ENCODE measurements around the gene CFAP99. TPM values are rescaled to one million over a fixed set of nuclear protein-coding genes. Genes with fewer than 3 reads are reported as not detected.

CFAP99 gene
- polyA plus RNA-seq, 1 experiment, result not detected

GRCh38 chr4:2510351-2511259, 91.8 kb downstream of the CFAP99 start:
- no peak for DNase-seq (ENCODE audit: low read depth)
- ChIA-PET CTCF (no interaction called here), POLR2A (no interaction called here)
- Histone ChIP-seq H3K36me3 (ENCODE audit: control insufficient read depth, insufficient read depth, low read length) (peaks cover 39% of the 10 kb centered on the region), H3K4me3 (ENCODE audit: low read depth, low read length) (no peak overlapping the region), H3K27me3 (ENCODE audit: control insufficient read depth, insufficient read depth, low read length) (no peaks in the 10 kb centered on the region)
- TF ChIP-seq CTCF (IDR thresholded peaks at IDR 0.05; ENCODE audit: insufficient read depth, low read depth, low read length), result no peak

- POLR2A ChIA-PET, result no interaction called here
- peaks cover 41% of the 10 kb centered on the region for H3K36me3 ChIP-seq (ENCODE audit: control insufficient read depth, insufficient read depth, low read length)
- no peaks in the 10 kb centered on the region for H3K27me3 ChIP-seq (ENCODE audit: control insufficient read depth, insufficient read depth, low read length)
- H3K4me3 ChIP-seq (ENCODE audit: low read depth, low read length), result no peak overlapping the region
- DNase-seq (ENCODE audit: low read depth), result no peak
- CTCF ChIA-PET, result no interaction called here
- no peak for TF ChIP-seq CTCF (IDR thresholded peaks at IDR 0.05; ENCODE audit: insufficient read depth, low read depth, low read length)
Measured at GRCh38 chr4:2511645-2512131, 92.9 kb downstream of the CFAP99 start.

Other genes with a start within 250 kb of the CFAP99 start
- 1.9 and 4.0 TPM in 2 replicates for gene HAUS3, start 176.8 kb upstream of the CFAP99 start, polyA plus RNA-seq (2011; rRNA removed)
- gene POLN, start 176.8 kb upstream of the CFAP99 start, polyA plus RNA-seq (2011; rRNA removed), result 0.91 and 1.5 TPM in 2 replicates
- 37.5 and 58.3 TPM in 2 replicates for gene MXD4, start 156.8 kb upstream of the CFAP99 start, polyA plus RNA-seq (2011; rRNA removed)
- 3.5 and 4.4 TPM in 2 replicates for gene ZFYVE28, start 310 bp upstream of the CFAP99 start, polyA plus RNA-seq (2011; rRNA removed)
- gene RNF4, start 50.2 kb downstream of the CFAP99 start, polyA plus RNA-seq (2011; rRNA removed), result 89.6 and 107 TPM in 2 replicates
- gene FAM193A, start 117.7 kb downstream of the CFAP99 start, polyA plus RNA-seq (2011; rRNA removed), result 5.5 and 5.9 TPM in 2 replicates